Hypothalamus (tissue), 51 donors: ENCODE data around the gene MOCS3.

Experiments used
- DNase-seq, 51 donors: peaks; one replicate each; lab custom pipeline; 2025; lab: John Stamatoyannopoulos, UW

The MOCS3 gene, protein sequence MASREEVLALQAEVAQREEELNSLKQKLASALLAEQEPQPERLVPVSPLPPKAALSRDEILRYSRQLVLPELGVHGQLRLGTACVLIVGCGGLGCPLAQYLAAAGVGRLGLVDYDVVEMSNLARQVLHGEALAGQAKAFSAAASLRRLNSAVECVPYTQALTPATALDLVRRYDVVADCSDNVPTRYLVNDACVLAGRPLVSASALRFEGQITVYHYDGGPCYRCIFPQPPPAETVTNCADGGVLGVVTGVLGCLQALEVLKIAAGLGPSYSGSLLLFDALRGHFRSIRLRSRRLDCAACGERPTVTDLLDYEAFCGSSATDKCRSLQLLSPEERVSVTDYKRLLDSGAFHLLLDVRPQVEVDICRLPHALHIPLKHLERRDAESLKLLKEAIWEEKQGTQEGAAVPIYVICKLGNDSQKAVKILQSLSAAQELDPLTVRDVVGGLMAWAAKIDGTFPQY

DNA sequence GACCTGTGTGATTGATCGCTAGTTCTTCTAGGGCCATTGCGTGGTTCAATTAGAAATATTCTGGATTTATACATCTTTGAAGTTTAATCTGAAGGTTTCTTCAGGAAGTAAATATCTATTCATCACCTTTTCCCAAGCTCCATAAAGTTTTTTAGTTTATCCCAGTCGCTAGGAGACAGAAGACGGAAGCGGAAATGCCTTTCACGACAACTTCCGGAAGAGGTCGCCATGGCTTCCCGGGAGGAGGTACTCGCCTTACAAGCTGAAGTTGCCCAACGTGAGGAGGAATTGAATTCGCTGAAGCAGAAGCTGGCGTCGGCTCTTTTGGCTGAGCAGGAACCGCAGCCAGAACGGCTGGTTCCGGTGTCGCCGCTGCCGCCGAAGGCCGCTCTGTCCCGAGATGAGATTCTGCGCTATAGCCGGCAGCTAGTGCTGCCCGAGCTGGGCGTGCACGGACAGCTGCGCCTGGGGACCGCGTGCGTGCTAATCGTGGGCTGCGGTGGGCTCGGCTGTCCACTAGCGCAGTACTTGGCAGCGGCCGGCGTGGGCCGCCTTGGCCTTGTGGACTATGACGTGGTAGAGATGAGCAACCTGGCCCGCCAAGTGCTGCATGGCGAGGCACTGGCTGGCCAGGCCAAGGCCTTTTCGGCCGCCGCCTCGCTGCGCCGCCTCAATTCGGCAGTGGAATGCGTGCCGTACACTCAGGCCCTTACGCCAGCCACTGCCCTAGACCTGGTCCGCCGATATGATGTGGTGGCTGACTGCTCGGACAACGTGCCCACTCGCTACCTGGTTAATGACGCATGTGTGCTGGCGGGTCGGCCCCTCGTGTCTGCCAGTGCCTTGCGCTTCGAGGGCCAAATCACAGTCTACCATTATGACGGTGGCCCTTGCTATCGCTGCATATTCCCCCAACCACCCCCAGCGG lies at the start of gene MOCS3:
Gene MOCS3 (plus strand): TSS at position 204 of the 928 bp plus-strand sequence. CDS start 25 bp downstream, at position 229.
- peak; percentile 35 to 99 (median 81) for DNase-seq

DNA sequence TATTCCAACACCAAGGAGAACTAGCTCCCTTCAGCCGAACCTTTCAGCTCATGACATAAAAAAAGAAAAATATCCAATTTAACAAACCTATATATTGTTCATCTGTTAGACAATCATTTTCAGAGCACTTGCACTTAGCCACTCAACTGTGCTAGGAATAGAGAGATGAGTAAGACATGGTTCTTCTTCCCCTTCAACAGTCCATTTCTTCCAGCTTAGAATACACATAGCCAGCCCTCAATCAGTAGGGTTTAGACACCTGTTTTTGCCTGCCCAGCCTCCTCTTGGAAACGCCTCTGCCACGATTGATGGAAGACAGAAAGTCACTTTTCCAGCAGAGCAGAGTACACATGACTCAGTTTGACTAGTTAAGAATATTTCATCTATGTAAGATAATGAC lies 49.2 kb upstream of the MOCS3 start:
- DNase-seq, result no peak

- DNase-seq, result no peak
Observed at GRCh38 chr20:50911030-50911429, 47.6 kb upstream of the MOCS3 start.

GRCh38 chr20:50911716-50912115 lies 46.9 kb upstream of the MOCS3 start:
- DNase-seq, result no peak

DNA sequence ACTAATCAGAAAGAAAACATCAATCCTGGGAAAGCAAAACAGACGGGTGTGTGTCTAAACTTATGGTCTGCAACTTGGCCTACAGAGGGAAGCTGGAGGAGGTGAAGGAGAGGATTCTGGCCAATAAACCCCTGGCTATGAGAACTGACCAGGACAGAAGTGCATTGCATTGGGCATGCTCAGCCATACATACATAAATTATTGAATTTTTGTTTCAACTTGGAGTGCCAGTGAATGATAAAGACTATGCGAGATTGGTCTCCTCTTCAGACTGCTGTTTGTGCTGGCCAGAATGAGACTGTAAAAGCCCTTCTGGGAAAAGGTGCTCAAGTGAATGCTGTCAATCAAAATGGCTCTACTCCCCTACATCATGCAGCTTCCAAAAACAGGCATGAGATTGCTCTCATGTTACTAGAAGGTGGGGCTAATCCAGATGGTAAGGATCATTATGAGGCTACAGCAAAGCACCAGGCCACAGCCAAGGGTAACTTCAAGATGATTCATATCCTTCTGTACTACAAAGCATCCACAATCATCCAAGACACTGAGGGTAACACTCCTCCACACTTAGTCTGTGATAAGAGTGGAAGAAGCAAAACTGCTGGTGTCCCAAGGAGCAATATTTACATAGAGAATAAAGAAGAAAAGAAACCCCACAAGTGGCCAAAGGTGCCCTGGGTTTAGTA lies 44.8 kb upstream of the MOCS3 start:
- no peak for DNase-seq

- no peak for DNase-seq
Observed at GRCh38 chr20:50915424-50915823, 43.2 kb upstream of the MOCS3 start.

GRCh38 chr20:50916257-50916656 lies 42.4 kb upstream of the MOCS3 start:
- no peak for DNase-seq

- DNase-seq, result no peak
Observed at GRCh38 chr20:50916934-50917333, 41.7 kb upstream of the MOCS3 start.

- no peak for DNase-seq
Observed at GRCh38 chr20:50918403-50918802, 40.2 kb upstream of the MOCS3 start.

GRCh38 chr20:50919567-50919966 lies 39.1 kb upstream of the MOCS3 start:
- peak in 6 of 51 donors; percentile 5 to 47 (median 15) for DNase-seq

DNA sequence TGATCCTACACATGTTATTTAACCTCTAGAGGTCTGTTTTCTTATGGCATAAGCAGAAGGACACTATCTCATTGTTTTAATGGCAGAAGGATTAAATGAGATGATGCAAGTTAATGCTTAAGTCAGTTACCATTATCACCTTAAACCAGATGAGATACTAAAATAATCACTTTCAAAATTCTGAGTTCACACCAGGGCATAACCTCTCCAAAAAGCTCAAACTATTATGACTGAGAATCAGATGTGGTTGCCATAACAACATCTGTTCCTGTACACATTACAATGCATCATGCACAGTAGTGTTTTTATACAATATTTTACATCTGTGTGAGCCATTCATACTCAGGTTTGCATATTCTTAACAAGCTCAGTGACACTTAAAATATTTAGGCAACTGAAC lies 37.6 kb upstream of the MOCS3 start:
- no peak for DNase-seq

DNA sequence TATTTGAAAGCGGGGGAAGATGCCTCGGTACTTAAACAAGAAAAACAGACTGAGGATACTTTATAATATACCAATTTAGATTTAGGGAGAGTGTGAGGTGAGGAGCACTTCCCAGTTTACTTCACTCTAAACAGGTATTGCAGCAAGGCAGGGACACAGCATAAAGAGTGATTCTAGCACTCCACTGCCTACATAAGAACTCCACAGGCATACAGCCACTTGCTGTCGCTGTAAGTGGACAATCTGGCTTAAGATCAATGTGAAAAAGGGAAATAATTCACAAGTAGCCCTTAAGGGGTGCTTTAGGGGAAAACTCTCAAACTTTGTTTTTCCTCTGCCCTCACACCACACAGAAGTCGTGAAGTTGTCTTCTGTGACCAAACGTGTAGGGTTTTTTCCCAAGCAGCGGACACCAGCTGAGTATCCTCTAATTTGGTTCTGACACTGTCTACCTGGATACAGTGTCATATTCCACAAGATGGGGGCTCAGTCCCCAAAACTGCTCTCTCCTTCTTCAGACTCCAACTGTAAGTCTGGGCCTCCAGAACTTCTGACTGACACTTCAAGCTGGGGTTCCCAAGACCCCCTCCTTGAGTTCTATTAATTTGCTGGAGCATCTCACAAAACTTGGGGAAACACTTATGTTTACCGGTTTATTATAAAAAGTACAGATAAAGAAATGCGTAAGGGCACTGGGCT lies 36.7 kb upstream of the MOCS3 start:
- DNase-seq, result no peak

DNA sequence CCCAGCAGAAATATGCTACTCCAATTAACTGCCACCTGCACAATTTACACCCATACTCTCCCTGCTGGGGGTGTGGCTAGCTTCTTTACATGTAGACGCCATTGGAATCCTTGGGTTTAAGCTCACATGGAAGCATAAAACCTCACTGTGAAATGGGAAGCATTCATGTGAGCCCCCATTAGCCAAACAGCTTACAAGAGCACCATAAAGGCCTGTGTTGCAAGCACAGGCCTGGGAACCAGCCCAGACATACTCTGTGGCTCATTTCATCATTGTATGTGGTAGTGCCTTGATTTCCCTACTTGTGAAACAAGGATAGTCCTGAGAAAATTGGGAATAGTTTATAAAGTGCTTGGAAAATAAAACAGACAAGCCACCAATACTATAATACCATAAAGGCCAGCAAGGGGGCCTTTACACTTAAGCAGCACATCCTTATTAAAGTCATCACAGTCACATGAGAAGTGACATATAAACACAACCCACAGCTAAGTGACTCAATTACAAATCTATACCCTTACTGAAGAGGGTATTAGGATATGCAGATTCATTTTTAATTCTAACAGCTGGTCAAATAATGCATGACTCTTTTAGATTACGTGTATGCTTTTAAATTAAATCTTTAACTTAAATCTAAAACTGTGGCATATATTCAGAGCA lies 34.2 kb upstream of the MOCS3 start:
- DNase-seq, result no peak

GRCh38 chr20:50926530-50926929 lies 32.1 kb upstream of the MOCS3 start:
- no peak for DNase-seq

- no peak for DNase-seq
Observed at GRCh38 chr20:50928469-50928868, 30.1 kb upstream of the MOCS3 start.

DNA sequence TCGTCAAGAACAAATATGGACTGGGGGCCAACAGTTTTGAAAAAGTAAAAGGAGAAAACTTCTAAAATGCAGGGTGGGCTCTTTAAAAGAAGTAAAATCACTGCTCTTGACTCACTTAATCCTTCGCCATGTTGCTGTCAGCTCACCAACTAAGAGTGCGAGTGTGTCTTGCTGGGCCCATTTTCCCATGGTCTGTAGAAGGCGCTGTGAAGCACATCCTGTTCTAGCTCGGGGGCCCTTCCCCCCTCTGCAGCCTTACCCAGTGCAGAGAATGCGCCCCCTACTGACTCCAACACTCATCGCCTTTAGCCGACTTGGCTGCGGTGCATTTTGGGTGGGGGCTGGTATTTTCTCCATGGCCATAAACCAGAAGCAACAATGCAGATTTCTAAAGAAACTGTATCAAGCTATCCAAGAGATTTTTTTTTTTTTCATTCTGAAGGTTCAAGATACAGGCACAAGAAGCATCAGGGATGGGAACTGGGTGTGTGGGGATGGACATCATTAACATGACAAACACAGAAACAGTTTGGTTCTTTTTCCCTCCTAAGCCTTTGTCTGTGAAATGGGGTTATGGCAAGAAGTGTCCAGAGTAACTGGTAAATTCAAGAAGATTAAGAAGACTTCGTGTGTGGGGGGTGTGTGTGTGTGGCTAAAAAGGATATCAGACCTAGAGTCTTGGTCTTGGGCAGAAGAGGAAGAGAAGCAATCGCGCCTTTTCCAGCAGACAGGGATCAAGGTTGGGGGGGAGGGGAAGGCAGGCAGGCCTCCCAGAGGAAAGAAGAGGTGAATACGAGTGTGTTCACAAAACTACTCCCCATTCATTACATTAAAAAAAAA lies 29.1 kb upstream of the MOCS3 start:
- DNase-seq, result peak in 50 of 51 donors; percentile 7 to 93 (median 76)

DNA sequence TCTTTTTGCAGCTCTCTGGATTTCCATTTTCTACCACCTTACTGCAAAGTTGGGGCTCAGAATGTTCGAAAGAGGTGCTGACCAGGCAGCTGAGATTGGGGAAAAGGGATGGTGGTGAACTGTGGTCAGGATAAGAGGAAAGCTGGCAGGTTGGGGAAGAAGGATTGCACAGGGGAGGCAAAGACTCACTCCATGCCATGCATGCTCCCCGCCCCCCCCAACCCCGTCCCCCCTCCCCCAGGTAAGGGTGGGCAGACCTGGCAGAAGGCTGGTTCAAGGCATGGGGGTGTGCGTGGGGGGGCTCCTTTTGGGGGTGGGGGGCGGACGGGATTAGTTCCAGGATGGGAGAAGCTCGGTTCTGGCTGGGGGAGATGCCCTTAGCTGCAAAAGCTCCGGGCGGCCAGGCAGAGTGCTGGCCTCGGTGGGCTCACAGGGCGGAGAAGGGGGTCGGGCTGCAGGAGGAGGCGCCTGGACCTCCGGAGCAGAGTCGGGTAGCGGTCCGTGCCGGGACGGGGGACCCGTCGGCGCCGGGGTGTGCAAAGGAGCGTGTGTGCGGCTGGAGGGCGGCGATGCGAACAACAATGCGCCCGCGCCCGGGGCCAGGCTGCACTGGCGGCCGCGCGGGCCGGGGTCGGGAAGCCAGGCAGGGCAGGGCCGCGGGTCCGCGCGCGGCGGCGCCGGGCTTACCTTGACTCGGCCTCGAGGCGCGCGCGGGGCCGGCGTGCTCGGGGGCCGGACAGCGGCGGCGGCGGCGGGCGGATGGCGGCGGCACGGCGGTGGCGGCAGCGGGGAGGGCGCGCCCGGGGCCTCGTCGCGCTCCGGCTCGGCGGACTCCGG lies 28.3 kb upstream of the MOCS3 start:
- peak in 21 of 51 donors; percentile 3 to 60 (median 21) for DNase-seq

DNA sequence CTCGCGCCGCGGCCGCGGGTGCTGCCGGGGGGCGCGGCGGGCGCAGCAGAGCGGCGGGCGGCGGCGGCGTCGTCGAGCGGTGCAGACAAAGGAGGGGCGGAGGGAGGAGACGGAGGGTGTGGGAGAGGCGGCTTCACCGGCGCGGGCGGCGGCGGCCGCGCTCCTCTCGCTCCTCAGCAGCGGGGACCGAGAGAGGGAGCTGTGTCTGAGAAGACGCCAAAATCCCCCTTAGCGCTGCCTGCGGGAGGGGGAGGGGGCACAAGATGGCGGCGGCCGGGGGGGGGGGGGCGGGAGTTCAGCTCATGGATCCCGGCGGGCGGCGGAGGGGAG lies 27.7 kb upstream of the MOCS3 start:
- peak in 1 of 51 donors; percentile 87 for DNase-seq
